T-helper 2 cell treated with Interferon-gamma antibody and Interleukin-4, amounts not matched to agents 5 μg/mL and 100 μg/mL, for 36 hours (primary cell): ENCODE results near the gene FOS.

Experiments
- DNase-seq: peaks from one replicate; pipeline ENCODE4 v3.0.0; 2021; ENCODE audit warnings: low spot score
- H3K27ac Mint-ChIP-seq: one replicate; pipeline ENCODE4 v1.8.0; 2021; ENCODE audit warnings: mild to moderate bottlenecking, mixed read lengths
- H3K27me3 Mint-ChIP-seq: one replicate; pipeline ENCODE4 v1.8.0; 2021; ENCODE audit warnings: low read depth, mixed read lengths
- H3K36me3 Mint-ChIP-seq: one replicate; pipeline ENCODE4 v1.8.0; 2021; ENCODE audit warnings: low read depth, mixed read lengths
- H3K4me1 Mint-ChIP-seq: one replicate; pipeline ENCODE4 v1.8.0; 2021; ENCODE audit warnings: low read depth, mixed read lengths
- H3K4me3 Mint-ChIP-seq: one replicate; pipeline ENCODE4 v1.8.0; 2022; ENCODE audit warnings: mild to moderate bottlenecking, moderate library complexity, mixed read lengths
- H3K9me3 Mint-ChIP-seq: one replicate; pipeline ENCODE4 v1.8.0; 2021; ENCODE audit warnings: mixed read lengths

Gene FOS

GRCh38 chr14:75244121-75244520 lies 34.5 kb upstream of the FOS start:
- H3K36me3 Mint-ChIP-seq, result no peaks in the 10 kb centered on the region
- no peak overlapping the region for H3K27ac Mint-ChIP-seq
- no peak overlapping the region for H3K4me3 Mint-ChIP-seq
- H3K27me3 Mint-ChIP-seq, result peaks cover 45% of the 10 kb centered on the region
- no peak for DNase-seq
- H3K9me3 Mint-ChIP-seq, result no peaks in the 10 kb centered on the region
- peaks cover 20% of the 10 kb centered on the region for H3K4me1 Mint-ChIP-seq

- Mint-ChIP-seq H3K4me1 (peaks cover 36% of the 10 kb centered on the region), H3K27ac (peak overlapping the region; percentile 66), H3K27me3 (peaks cover 33% of the 10 kb centered on the region), H3K36me3 (no peaks in the 10 kb centered on the region), H3K4me3 (peak overlapping the region; percentile 35), H3K9me3 (no peaks in the 10 kb centered on the region)
- DNase-seq, result no peak
These were observed 31.9 kb upstream of the FOS start for GRCh38 chr14:75246546-75247285.

GRCh38 chr14:75247286-75247922 lies 31.2 kb upstream of the FOS start:
- Mint-ChIP-seq H3K4me1 (peaks cover 41% of the 10 kb centered on the region), H3K27me3 (peaks cover 38% of the 10 kb centered on the region), H3K27ac (peak overlapping the region; percentile 66), H3K4me3 (peak overlapping the region; percentile 35), H3K9me3 (no peaks in the 10 kb centered on the region), H3K36me3 (no peaks in the 10 kb centered on the region)
- peak; percentile 86 for DNase-seq

GRCh38 chr14:75247939-75248338 lies 30.7 kb upstream of the FOS start:
- H3K4me1 Mint-ChIP-seq, result peaks cover 41% of the 10 kb centered on the region
- DNase-seq, result no peak
- peaks cover 37% of the 10 kb centered on the region for H3K27me3 Mint-ChIP-seq
- peak overlapping the region; percentile 35 for H3K4me3 Mint-ChIP-seq
- peak overlapping the region; percentile 66 for H3K27ac Mint-ChIP-seq
- no peaks in the 10 kb centered on the region for H3K36me3 Mint-ChIP-seq
- H3K9me3 Mint-ChIP-seq, result no peaks in the 10 kb centered on the region

- Mint-ChIP-seq H3K4me3 (peak overlapping the region; percentile 67), H3K27ac (peak overlapping the region; percentile 90), H3K9me3 (no peaks in the 10 kb centered on the region), H3K4me1 (peaks cover 41% of the 10 kb centered on the region), H3K27me3 (peaks cover 42% of the 10 kb centered on the region), H3K36me3 (no peaks in the 10 kb centered on the region)
- DNase-seq, result peak; percentile 92
These were observed 29.2 kb upstream of the FOS start for GRCh38 chr14:75249251-75249957.

GRCh38 chr14:75249958-75250336 lies 28.7 kb upstream of the FOS start:
- no peak for DNase-seq
- H3K9me3 Mint-ChIP-seq, result no peaks in the 10 kb centered on the region
- H3K27me3 Mint-ChIP-seq, result peaks cover 43% of the 10 kb centered on the region
- peak overlapping the region; percentile 56 for H3K4me3 Mint-ChIP-seq
- H3K4me1 Mint-ChIP-seq, result peaks cover 43% of the 10 kb centered on the region
- H3K27ac Mint-ChIP-seq, result peak overlapping the region; percentile 90
- H3K36me3 Mint-ChIP-seq, result no peaks in the 10 kb centered on the region

- H3K36me3 Mint-ChIP-seq, result no peaks in the 10 kb centered on the region
- peaks cover 44% of the 10 kb centered on the region for H3K27me3 Mint-ChIP-seq
- no peak for DNase-seq
- H3K4me1 Mint-ChIP-seq, result peaks cover 43% of the 10 kb centered on the region
- no peak overlapping the region for H3K27ac Mint-ChIP-seq
- H3K4me3 Mint-ChIP-seq, result no peak overlapping the region
- no peaks in the 10 kb centered on the region for H3K9me3 Mint-ChIP-seq
These were observed 27.8 kb upstream of the FOS start for GRCh38 chr14:75250800-75251199.

- H3K4me1 Mint-ChIP-seq, result peaks cover 35% of the 10 kb centered on the region
- H3K4me3 Mint-ChIP-seq, result no peak overlapping the region
- no peak for DNase-seq
- H3K36me3 Mint-ChIP-seq, result no peaks in the 10 kb centered on the region
- no peak overlapping the region for H3K27ac Mint-ChIP-seq
- no peaks in the 10 kb centered on the region for H3K9me3 Mint-ChIP-seq
- peaks cover 47% of the 10 kb centered on the region for H3K27me3 Mint-ChIP-seq
These were observed 26.3 kb upstream of the FOS start for GRCh38 chr14:75252254-75252837.

GRCh38 chr14:75254381-75254822 lies 24.2 kb upstream of the FOS start:
- no peaks in the 10 kb centered on the region for H3K9me3 Mint-ChIP-seq
- no peak overlapping the region for H3K27ac Mint-ChIP-seq
- peaks cover 28% of the 10 kb centered on the region for H3K4me1 Mint-ChIP-seq
- DNase-seq, result no peak
- H3K4me3 Mint-ChIP-seq, result no peak overlapping the region
- peaks cover 54% of the 10 kb centered on the region for H3K27me3 Mint-ChIP-seq
- H3K36me3 Mint-ChIP-seq, result no peaks in the 10 kb centered on the region

GRCh38 chr14:75254901-75255584 lies 23.6 kb upstream of the FOS start:
- Mint-ChIP-seq H3K36me3 (no peaks in the 10 kb centered on the region), H3K27ac (no peak overlapping the region), H3K4me3 (no peak overlapping the region), H3K4me1 (peaks cover 28% of the 10 kb centered on the region), H3K27me3 (peaks cover 55% of the 10 kb centered on the region), H3K9me3 (no peaks in the 10 kb centered on the region)
- DNase-seq, result no peak

GRCh38 chr14:75258079-75258802 lies 20.4 kb upstream of the FOS start:
- DNase-seq, result no peak

GRCh38 chr14:75258803-75259509 lies 19.7 kb upstream of the FOS start:
- peak overlapping the region; percentile 99 for H3K27ac Mint-ChIP-seq
- peak; percentile 97 for DNase-seq
- peak overlapping the region; percentile 85 for H3K4me3 Mint-ChIP-seq
- H3K9me3 Mint-ChIP-seq, result no peaks in the 10 kb centered on the region
- peaks cover 24% of the 10 kb centered on the region for H3K4me1 Mint-ChIP-seq
- H3K27me3 Mint-ChIP-seq, result peaks cover 66% of the 10 kb centered on the region
- H3K36me3 Mint-ChIP-seq, result no peaks in the 10 kb centered on the region

More at GRCh38 chr14:75258079-75258802, 20.4 kb upstream of the FOS start:
- Mint-ChIP-seq H3K9me3 (no peaks in the 10 kb centered on the region), H3K36me3 (no peaks in the 10 kb centered on the region), H3K27me3 (peaks cover 68% of the 10 kb centered on the region), H3K4me3 (peak overlapping the region; percentile 52), H3K27ac (peak overlapping the region; percentile 74), H3K4me1 (peaks cover 24% of the 10 kb centered on the region)
